Activated CD4-positive, alpha-beta T cell treated with anti-CD3 and anti-CD28 coated beads for 4 hours (primary cell): Measurements from ENCODE around the gene SLC44A4.
A peak's percentile ranks its signal among the peaks of the same experiment; 100 is the strongest.
"Not testable (repeated sequence)": the region's sequence is repeated elsewhere in the genome, so short reads cannot be mapped to it uniquely, and the experiment has no call there.

Source experiments
- DNase-seq, 2 donors: peaks; one replicate each; pipeline ENCODE4 v3.0.0-alpha.2; 2020

SLC44A4 gene

DNA sequence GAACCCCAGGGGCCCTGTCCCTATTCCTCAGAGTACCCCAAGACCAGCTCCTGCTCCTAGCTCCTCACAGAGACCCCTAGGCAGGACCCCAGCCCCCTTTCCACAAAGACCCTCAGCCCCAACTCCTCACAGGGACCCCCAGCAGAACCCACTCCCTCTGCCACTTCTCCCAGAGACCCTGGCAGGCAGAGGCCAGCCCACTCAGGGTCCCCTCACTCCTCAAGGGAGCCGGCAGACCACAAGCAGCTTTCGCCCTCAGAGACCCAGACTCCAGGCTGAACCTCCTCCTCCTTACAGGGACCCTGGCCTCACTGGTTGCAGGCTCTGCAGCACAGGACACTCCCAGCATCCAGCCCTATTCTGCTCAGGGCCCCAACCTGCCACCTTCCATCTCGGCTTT is 575 bp downstream of the SLC44A4 start:
- DNase-seq: no peak

DNA sequence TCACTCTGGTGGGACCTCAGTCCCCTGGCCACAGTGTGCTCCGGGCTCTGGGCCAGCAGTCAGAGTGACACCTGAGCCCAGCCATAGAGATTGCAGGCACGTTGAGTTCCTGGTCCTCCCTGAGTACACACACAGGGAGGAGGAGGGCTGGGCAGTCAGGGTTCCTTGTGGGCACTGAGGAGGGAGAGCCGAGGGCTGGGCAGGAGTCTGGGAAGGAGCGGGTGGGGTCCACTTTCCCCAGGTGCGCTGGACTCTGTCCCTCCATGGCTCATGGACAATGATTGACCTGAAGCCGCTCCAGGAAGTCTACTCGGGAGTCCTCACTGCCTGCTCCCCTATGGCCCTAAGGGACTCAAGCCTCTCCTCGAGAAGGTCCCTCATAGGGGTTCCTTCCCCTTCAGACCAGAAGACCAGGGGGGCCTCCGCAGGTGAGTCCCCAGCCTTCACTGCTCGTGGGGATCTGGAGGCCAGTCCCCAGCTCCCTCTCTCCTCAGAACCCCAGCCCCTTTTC is 1.1 kb downstream of the SLC44A4 start:
- no peak for DNase-seq

DNA sequence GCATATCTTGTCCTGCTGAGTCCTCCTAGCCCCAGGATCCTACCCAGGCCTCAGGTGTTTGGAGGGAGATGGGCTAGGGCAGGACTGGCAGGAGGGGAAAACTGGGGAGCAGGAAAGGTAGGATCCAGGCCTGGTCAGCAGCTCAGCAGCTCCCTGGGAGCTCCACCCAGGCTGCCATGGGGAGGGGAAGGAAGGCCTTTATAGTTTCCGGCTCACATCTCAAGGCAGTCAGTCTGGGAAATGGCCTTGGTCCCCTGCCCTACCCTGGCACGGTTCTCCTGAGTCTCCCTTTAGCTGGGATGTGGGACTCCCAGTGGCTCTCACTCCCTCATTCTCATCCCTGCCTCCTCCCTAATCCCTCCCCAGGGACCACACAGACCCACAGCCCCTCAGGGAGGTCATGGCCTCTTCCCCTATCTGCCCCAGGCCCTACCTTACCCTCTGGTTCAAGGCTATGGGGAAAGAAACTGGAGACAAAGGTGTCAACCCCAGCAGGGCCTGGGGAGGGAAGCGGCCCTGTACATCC is 1.6 kb downstream of the SLC44A4 start:
- DNase-seq: no peak

DNA sequence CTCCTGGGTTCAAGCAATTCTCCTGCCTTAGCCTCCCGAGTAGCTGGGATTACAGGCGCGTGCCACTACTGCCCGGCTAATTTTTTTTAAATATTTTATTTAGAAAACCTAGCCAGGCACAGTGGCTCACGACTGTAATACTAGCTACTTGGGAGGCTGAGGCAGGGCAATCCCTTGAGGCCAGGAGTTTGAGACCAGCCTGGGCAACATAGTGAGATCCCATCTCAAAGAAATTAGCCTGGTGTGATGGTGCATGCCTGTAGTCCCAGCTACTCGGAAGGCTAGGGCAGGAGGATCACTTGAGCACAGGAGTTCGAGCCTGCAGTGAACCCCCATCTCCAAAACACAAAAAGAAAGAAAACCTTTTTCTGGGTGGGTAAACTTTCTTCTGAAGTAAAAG is 2.4 kb downstream of the SLC44A4 start:
- DNase-seq: no peak

DNA sequence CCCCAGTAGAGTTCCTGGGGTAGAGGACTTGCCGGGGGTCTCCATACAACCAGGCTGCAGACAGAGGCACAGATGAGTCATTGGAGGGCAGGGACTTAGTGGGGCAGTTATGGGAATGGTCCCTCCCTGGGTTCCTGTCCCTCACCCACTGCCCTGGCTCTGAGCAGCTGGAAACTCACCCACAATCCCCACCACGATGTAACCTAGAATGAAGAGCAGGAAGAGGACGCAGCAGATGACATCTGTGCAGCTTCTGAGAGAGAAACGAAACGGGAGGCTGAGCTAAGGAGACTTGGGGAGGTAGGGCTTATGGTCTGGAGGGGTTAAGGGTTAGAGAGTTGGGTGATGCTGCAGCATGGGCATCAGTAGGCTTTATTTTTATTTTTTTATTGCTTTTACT is 2.9 kb downstream of the SLC44A4 start:
- no peak for DNase-seq

DNA sequence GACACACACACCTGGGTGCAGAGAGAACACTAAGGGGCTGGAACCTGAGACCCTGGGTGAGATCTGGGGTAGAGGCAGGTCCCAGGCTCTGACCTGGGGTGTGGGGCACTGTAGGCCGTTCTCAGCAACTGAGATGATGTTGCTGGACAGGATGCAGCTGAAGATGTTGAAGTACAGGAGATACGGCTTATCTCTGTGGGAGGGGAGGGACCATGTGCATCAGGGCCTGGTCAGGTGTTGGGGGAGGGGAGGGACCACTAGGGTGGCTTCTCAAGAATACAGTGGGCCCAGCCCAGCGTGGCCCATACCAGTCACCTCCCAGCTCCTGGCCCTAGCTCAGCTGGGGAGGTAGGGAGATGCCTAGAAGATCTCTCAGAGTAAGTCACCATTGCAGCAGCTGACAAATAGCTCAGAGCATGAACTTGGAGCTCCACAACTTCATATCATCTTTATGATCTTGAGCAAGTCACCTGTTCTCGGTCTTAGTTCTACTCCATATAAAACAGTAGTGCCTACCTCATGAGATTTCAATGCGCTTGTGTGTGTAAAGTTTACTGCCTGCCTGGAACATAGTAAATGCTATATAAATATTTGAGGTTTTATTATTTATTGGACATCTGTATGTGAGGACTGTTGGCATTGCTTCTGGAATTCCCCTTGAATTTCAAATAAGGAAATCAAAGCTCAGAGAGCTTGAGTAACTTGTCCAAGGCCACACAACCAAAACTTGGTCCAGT is 3.8 kb downstream of the SLC44A4 start:
- DNase-seq: no peak

DNA sequence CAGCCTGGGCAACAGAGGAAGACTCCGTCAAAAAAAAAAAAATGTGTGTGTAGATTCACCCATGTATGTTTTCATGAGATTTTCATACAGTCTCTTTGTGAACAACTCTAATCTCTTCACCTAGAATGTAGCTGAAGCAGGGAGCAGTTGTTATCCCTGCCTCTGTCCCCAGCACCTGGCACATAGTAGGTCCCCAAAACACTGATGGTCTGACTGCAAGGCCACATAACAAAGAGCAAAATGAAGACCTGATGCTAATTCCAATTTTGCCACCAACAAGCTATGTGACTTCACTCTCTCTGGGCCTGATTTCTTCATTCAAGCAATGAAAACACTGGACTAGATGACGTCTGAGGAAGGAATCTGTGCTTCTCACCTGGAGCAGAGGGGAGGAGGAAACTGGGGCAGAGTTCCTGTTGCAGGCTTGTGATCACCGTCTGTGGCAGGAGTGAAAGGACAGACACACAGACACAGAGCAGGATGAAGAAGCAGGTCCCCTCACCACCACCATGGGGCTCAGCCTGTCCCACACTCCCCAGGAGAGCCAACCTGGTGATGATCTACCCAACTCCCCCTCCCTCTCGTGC is 4.6 kb downstream of the SLC44A4 start:
- no peak for DNase-seq

DNA sequence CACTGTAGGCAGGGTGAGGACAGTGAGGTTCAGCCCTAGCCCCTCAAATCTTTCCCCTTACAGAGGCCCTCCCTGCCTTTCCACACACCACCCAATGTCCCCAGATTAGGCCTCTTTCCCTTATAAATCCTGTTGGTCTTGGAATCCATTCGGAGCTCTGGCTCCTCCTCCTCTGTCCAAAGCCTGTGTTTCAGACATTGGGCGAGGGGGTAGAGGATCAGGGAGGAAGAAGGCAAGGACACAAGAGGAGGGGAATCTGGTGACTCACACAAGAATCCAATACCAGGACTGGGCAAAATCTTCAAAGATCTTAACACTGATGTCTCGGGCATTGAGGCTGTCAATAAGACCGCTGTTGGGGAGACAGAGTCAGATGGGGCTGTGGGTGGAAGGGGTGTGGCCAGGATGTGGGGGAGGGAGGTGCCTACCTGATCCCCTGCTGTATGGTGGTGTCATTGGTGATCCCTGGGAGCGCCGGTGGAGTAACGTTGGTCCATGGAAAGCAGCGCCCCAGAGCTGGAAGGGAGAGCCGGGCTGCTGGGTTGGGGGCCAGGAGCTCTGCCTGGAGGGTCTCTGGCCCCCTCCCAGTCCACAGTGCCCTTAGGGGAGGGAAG is 7.6 kb downstream of the SLC44A4 start:
- DNase-seq: no peak

DNA sequence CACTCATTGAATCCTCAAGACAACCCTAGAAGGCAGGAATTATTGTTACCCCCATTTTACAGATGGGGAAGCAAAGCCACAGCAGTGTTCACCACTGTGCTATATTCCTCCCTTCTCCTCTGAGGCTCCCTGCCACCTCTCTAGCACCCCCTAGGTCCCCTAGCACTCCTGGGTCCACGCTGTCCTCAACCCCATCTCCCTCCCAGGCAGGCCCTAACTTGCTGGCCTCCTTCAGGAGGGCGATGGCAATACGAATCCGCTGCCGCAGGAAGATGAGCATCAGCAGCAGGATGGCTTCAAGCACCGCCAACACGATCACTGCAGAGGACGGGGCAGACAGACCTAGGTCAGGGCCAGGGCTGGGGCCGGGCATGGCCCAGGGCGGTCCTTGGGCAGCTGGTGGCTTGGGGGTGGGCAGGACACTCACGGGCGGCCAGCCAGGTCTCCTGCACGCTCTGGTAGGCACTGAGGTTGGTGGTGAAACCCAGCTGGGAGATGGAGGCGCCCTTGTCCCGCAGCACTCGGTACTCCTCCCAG is 8.3 kb downstream of the SLC44A4 start:
- DNase-seq: no peak

DNA sequence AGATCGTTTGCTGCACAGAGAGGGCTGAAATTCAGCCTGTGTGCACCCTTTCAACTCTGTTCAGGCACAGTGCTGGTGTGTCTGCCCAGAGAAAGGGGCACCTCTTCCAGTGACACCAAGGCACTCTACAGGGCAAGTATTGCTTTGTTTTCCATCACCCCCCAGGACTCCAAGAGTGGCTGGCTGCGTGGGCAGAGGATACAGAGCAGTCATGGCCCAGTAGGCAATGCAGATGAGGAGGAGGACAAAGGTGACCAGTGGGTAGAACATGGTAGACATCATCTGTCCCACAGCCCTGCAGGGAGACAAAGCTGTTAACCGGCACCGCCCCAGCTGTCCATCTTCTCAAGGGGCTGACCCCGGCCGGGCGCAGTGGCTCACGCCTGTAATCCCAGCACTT is 9.5 kb downstream of the SLC44A4 start:
- DNase-seq: no peak

DNA sequence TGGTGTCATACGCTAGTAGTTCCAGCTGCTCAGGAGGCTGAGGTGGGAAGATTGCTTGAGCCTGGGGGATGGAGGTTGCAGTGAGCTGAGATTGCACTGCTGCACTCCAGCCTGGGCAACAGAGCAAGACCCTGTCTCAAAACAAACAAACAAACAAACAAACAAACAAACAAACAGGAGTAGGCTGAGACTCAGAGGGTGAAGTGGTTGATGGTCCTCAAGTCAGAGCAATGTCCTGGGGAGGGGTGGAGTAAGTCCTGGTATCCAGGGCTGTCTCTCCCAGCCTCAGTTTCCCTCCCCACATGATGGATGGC is 10.2 kb downstream of the SLC44A4 start:
- not testable (repeated sequence) for DNase-seq

DNA sequence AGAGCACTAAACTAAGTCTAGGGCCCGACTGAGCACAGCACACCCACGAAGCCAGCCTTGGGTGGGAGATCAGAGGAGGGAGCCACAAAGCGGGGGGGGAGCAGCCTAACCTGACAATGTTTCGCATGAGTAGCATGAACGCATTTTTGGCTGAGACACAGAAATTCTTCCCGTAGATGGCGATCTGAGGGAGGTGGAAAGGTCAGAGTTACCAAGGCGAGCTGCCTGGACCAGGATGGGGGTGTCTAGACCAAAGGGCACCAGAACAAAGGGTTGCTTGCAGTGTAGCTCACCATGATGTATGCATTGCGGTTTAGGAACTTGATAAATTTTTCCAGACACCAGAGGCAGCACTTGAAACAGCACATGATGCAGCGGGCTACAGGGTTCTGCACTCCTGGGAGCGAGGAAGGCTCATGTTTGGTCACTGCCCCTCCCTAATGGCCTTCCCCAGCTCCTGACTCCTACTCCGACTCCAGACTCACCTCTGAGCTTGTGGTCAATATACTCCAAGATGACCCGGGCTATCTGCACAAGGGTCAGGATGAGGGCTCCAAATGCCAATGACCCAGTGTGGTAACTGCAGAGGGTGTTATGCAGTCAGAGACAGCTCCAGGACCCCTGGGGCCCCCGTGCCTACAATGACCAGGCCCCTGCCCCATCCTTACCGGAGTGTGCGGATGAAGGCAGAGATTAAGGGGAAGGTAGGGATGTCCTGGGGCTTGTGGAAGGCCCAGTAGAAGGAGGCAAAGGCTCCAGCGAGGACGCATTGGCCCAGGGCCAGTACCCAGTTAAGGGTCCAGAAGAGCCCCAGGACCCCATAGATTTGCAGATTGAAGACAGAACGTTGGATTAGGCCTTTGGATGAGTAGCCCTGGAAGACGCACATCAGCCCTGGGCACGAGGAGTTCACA is 13.3 kb downstream of the SLC44A4 start:
- no peak for DNase-seq

DNA sequence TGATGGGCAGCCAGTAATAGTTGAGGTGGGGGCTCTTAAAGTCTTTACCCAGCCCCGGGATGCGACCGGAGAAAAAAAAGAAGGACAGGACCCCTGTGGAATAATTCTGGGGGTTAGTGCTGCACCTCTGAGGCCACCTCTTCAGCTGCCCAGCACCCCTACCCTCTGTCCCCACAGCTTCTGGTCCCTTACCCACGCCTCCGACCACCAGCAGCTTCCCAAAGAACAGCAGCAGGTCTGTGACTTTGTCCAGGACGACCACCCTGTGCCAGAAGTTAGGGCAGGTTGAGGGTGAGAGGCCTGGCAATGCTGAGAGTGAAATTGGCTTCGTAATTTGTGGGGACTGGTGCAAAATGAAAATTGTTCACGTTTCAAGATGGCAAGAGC is 14.0 kb downstream of the SLC44A4 start:
- no peak for DNase-seq

DNA sequence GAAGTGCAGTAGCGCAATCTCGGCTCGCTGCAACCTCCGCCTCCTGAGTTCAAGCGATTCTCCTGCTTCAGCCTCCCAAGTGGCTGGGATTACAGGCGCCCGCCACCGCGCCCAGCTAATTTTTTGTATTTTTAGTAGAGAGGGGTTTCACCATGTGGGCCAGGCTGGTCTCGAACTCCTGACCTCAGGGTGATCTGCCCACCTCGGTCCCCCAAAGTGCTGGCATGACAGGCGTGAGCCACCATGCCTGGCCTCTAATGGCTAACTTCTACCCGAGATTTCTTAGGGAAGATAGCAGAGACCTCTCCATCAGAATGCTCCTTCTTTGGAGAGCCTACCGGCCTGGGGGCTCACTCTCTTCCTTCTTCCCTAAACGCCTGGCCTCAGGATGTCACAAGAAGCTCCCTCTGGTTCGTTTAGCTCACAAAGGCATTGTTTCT is 14.7 kb downstream of the SLC44A4 start:
- DNase-seq: not testable (repeated sequence)

DNA sequence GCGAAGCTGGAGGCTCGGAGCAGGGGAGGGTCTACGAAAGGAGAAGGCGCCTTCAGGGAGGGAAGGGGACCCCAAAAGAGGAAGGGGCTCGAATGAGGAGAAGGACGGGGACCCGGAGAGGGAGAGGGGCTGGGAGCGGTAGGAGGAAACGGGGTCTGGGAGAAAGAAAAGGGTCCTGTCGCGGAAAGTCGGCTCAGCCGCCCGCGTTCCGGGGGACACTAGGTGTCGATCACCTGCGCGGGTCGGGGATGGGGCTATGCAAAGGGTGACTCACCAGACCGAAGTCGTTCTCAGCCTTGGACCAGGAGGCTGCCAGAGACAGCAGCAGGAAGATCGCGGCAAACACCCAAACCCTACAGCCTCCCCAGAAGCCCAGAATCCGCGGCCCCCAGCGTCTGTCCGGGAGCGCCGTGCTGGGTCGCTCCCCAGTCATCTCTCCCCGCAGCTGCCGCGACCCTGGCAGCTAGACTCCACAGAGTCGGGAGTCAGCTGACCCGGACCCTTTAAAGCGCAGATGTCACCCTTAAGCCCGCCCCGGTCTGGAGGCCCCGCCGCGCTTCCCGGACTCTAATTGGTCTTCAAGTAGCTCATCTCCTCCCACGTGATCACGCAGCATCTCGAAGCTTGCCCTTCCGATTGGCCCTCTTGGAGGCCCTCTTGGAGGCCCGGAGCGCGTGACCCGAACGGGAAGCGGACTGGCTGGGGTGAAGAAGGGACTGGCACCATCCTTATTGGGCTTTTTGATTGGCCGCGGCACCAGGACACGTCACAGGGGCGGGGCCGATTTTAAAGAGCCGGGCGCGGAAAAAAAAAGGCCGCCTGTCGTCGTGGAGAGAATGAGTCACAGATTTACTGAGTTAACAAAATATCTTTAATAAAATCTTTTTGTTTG is 16.2 kb downstream of the SLC44A4 start, which contains the start of gene NEU1:
NEU1 (minus strand) TSS at position 478 of the 892 bp plus-strand sequence; CDS start at position 433, 45 bp downstream.
- peak; percentile 98 to 99 for DNase-seq

DNA sequence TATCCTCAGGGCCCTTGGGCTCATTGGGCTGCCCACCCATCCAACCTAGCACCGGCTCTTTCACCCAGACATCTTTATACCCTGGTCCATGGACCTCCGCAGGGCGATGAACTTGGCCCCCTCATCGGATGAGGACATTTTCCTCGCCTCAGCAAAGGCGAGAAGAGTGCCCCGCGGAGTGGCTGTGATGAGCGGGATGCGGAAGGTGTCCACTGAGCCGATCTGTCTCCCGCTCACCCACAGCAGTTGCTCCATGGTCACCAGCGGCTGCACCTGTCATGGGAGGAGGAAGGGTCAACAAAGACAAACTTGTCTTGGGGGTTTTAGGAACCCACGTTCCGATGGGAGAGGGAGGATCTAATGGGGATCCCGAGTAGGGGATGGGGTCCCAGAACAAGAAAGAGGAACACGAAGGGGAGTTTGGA is 16.9 kb downstream of the SLC44A4 start:
- DNase-seq: no peak

DNA sequence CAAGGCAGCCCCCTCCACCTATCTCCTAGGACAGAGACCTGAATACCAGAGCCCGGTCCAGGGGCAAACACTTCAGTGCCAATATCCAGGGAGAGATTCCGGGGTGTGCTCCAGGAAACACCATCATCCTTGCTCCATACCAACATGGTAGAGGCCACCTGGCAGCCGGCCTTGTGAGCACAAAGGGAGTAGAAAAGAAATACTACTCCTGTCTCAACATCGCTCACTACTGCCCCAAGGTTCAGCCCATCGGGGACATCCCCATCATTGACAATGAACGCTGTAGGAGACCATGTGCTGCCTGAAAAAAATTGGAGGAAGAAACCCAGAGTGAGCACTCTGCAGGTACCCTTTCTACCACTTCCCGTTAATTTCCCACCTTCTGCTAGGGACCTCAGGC is 17.6 kb downstream of the SLC44A4 start:
- no peak for DNase-seq

DNA sequence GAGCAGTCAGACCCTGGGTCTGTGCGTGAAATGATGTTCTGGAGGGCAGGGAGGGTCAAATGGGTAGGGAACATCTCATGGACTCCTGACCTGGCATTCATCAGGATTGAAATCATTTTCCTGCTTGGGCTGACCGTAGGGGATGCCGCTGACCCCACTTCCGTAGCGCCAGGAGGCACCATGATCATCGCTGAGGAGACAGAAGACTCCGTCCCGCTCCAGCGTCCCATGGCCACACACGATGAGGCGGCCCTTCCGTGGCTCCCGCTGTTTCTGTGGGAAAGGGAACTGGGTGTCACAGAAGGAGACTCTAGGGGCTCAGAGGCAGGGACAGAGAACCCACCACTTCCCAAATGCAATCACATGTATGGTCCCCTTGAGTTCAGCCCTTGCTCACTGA is 18.4 kb downstream of the SLC44A4 start:
- no peak for DNase-seq

DNA sequence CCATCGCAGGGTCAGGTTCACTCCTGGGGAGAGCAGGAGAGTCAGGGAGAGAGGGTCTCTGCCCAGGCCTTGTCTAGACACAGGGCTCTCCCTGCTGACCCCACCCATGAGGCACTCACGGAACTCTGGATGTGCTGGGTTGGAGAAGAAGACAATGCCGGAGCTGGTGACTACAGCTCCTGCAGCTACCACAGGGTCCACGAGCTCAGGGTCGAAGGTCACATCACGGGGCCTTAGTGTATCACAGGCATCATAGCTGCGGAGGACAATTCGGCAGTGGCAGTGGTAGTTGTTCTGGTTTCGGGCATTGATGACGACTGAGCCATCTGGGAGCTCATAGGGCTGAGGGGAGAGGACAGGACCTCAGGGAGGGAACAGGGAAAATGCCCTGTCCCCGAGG is 18.9 kb downstream of the SLC44A4 start:
- no peak for DNase-seq

DNA sequence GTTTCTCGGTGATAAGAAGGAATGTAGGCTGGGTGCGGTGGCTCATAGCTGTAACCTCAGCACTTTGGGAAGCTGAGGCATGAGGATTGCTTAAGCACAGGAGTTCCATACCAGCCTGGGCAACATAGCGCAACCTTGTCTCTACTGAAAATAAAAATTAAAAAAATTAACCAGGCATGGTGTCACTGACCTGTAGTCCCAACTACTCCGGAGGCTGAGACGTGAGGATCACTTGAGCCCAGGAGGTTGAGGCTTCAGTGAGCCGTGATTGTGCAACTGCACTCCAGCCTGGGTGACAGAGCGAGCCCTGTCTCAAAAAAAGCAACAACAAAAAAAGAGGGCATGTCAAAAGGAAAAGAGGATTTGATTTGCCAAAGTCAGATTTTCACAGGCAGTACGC is 20.1 kb downstream of the SLC44A4 start:
- DNase-seq: no peak

DNA sequence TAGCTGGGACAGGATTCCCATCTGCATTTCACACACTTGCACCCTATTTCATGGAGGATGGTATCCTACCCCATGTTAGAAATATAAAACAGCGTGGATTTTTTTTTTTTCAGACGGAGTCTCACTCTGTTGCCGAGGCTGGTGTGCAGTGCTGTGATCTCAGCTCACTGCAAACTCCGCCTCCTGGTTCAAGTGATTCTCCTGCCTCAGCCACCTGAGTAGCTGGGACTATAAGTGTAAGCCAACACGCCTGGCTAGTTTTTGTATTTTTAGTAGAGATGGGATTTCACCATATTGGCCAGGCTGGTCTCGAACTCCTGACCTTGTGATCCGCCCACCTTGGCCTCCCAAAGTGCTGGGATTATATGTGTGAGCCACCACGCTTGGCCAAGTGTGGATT is 21.0 kb downstream of the SLC44A4 start:
- DNase-seq: not testable (repeated sequence)
